Activated T-helper 1 cell treated with Interleukin-2 at 50 U/mL for 16 hours (primary cell): ENCODE results near the gene IDUA.
"Not testable (repeated sequence)": the region's sequence is repeated elsewhere in the genome, so short reads cannot be mapped to it uniquely, and the experiment has no call there.

ENCODE experiments used
- DNase-seq: peaks from one replicate; pipeline ENCODE4 v3.0.0-alpha.2; 2020; ENCODE audit warnings: low read depth

Gene IDUA

DNA sequence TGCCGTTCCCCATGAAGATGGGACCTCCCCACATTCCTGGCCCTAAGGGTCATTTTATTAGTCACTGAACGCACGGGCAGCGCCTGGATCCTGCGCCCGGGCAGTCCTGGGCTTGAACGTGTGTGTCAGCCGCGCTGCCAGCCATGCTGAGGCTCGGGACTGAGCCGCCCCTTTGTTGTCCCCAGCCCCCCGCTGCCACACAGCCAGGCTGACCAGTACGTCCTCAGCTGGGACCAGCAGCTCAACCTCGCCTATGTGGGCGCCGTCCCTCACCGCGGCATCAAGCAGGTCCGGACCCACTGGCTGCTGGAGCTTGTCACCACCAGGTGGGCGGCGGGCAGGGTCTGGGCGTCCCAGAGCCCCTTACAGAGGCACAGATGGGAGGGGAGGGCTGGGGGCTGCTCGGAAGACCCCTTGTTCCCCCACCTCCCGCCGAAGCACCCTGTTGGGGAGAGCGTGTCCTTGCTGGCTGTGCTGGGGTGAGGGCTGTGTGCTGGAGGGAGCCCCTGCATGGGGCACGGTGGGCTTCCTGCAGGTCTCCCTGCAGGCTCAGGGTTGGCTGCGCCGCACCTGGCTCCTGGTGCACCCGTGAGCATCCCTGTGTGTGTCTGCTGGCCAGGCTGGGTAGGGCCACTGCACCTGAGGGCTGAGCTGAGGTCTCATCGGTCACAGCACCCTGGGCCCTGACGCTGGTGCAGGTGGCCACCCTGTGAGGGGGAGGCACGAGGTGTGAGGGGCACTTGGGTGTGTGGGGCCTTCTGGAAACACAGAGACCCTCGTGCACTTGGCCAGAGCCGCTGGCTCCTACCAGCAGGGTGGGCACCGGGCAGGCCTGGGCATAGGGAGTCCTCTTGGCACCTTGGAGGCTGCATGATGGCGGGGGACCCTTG, 1.0 kb downstream of the IDUA start:
- no peak for DNase-seq

DNA sequence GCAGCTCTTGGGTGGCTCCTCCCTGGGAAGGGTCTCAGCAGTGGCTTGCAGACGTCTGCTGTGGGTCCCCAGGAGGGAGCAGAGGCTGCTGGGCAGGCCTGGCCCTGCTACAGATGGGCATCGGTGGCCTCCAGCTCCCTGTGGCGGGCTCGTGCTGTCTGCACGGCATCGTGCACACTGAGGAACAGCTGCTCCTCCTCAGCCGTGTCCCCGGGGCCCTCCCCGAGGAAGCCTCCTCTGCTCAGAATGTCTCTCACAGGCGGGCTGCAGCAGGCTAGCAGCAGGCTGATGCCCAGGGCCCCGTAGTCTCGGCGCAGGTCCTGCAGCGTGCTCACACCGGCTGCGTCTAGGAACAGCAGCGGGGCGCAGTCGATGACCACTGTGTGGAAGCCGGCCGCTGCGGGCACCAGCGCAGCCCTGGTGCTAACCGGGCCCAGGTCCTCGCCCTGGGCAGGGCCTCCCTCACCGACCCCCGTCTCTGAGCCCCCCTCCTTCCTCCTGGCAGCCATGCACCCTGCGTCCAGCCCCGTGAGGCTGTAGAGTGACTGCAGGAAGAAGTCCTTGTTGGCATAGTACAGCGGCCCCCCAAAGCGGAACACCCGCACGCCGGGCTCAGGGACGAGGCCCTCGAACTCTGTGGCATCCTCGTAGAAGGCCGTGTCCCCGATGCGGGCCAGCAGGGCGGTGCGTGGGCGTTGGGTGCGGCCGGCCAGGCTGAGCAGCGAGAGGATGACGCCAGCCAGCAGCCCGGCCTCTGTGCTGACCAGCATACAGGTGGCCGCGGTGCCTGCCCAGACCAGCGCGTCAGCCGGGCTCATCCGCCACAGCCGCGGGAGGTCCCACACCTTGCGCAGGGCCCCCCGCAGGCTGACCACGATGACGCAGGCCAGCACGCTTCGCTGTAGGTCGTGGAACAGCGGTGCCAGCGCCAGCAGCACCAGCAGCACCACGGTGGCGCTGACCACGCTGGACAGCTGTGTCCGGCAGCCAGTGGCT, 2.2 kb downstream of the IDUA start:
- DNase-seq = no peak

DNA sequence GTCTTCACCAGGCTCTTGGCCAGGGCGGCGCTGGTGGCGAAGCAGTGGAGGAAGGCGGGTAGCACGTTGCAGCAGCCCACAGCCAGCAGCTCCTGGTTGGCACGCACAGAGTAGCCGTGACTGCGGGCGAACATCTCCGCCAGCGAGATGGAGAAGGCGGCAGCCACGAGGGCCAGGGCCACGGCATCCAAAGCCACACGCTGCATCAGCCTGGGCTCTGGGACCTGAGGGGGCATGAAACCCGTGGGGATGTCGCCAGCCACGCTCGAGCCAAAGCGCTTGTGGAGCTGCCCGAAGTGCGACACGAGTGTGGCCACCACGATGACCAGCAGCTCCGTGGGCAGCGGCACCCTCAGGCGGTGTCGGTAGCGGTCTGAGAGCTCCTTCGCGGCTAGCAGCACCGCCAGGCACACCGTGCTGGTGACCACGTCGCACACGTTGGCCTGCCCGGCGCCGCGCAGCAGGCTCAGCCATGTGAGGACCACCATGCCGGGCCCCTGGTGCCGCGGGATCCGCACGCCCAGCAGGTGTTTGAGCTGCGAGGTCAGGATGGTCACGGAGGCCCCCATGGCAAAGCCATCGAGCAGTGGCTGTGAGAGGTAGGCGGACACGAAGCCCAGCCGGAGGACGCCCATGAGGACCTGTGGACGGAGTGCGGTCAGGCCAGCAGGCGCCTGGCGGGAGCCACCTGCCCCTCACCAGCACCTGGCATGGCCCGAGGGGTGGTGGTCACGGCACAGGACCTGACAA, 3.1 kb downstream of the IDUA start:
- DNase-seq = no peak

DNA sequence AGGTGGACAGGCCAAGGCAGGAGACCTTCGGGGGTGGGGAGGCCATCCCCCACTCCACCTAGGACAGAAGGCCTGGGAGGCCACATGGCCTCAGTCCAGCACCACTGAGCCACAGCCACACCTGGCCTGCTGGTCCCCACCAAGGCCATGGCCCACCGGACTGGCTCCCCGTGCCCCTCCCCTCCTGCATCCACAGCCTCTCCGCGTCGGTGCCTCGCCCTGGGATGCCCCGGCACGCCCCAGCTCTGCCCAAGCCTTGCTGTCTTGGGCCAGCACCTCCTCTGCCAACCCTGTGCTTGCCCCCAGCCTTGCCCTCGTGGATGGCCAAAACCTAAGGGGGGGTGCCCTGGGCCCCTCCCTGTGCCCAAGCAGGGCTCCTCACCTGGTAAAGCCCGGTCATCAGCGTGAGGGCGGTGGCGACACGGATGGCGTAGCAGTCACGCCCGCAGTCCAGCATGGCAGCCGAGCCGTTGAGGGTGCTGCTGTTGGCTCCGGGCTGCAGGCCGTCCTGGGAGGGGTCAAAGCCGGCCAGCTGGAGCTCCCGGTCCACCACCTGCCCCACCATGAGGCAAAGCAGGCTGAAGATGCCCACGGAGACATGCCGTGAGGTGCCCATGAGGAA, 4.0 kb downstream of the IDUA start:
- no peak for DNase-seq

DNA sequence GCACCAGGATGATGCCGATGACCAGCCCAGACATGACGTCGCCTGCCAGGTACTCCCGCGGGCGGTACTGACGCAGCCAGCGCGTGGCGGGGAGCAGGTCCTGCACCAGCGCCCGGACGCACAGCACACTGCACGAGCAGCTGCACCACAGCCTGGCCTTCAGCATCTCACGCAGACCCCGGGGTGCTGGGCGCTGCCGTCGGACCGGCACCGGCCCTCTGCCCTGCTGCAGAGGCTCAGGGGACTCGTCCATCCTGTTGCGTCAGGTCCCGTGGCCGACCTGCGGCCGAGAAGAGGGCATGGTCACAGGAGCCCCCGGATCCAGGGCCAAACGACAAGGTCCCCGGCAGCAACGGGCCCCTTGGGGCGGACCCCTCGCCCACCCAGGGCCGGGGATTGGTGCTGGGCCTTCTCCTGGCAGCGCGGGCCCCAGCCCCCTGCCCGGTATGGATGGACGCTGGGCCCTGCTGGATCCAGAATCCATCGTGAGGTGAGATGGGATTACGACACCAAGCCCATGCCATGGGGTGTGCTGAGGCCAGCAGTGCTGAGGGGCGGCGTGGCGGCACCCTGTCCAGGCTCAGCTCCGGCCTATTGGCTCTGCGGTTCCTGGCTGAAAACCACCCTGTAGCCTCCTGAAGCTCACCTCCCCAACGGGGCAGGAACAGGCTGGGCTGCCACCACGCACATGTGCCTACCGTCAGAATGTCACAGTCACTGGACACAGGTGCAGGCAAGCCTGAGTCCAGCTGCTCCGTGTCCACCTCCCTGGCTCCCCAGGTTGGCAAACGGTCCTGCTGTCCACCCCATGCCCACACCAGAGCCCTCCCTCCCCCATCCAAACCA, 4.8 kb downstream of the IDUA start:
- no peak for DNase-seq

DNA sequence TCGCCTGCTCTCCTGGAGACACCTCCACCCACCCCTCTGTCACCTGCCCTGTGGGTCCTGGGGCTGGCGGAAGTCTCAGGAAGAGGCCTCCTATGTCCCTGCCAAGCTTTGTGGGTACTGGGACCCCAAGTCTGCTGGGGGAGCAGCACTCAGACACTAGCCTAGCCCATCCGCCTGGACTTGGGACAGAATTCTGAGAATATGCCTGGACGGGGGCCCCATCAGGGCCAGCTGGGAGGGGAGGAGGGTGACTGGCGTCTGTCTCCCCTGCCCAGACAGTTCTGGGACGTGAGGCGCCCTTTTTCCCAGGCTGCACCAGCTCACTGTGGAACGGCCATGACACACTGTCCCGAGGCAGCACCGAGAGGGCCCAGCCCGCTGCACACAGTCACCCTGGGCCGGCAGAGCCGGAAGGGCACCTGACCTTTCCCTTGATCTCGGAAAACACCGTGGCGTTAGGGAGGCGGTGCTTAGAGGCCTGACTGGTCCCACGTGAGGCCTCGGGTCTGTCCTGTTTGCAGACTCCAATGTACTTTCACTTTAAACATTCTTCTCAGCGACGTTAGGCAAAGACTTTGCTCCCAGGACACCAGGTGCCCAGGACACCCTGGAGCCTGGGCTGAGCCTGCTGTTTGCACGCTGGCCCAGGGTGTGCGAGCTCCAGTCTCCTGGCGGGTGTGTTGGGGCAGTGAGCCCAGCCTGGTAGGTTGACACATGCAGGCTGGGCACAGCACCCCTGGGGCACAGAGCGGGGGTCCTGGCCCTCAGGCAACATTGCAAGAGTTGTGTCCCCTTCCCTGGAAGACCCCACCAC, 5.7 kb downstream of the IDUA start:
- DNase-seq = no peak

DNA sequence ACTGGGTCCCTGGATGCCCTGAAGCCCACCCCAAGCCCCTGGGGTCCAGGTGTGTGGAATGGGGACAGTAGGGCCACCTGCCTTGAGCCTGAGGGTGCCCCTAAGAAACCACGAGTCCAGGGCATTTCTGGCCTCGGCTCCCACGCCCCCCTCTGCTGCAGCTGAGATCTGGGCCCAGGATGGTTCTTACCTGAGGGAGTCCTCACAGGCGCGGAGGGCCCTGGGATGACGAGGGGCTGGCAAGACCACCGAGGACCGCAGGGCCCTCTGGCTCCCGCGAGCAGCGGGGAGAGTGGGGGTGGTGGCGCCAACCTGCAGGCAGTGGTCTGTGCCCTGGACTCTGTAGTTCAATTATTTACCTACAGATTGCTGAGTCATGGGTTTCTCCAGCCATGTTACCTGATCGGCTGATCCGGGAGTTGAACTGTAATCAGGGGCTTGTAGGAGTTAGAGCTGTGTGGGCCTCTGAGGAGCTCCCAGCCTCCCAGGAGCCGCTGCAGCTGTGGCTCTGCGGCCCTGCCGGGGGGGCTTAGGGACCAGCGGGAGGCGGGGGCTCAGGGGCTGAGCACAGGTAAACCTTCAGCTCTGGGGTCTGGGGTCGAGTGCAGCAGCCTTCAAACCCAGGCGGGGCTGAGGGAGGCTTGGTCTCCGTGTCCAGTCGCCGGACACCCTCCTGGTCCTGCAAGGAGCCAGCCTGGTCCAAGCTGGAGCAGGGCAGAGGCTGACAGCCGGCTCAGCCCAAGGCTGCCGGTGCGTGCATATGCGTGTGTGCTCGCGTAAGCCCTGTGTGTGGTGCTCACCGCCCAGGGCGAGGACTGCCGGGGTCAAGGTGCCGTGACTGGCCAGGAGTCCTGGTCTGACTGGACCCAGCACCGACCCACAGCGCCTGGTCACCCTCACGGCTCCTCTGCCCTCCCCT, 6.5 kb downstream of the IDUA start, which contains the start of gene SLC26A1:
SLC26A1 (minus strand) TSS at position 294 of the 919 bp plus-strand sequence. CDS start 1,701 bp downstream, outside the sequence.
- no peak for DNase-seq

DNA sequence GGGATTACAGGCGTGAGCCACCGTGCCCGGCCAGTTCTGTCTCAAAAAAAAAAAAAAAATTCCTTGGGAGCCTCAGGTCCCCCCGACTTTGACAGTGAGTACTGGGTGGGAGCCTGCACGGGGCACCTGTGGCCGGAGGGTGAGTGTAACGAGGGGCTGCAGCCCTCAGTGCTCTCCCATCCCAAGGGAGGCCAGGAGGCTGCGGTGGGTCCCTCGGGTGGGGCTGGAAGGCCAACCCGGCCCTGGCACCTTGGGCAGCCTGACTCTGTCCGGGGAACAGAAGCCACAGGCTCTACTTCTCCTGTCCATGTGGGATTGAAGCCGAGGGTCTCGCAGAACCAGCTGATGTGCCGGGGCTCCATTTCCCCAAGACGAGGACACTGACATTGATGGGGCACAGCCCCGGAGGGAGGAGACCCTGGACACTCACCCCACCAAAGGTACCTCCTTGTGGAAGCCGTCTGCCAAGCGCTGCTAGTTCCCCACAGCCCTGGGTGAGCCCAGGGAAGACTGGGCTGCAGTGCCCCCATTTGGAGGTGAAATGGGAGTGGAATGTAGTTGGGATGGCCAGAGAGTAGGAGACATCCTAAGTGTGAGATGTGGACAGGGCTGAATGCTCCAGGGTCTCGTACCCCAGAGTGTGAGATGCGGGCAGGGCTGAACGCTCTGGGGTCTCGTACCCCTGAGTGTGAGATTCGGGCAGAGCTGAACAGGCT, 8.6 kb downstream of the IDUA start:
- no peak for DNase-seq

DNA sequence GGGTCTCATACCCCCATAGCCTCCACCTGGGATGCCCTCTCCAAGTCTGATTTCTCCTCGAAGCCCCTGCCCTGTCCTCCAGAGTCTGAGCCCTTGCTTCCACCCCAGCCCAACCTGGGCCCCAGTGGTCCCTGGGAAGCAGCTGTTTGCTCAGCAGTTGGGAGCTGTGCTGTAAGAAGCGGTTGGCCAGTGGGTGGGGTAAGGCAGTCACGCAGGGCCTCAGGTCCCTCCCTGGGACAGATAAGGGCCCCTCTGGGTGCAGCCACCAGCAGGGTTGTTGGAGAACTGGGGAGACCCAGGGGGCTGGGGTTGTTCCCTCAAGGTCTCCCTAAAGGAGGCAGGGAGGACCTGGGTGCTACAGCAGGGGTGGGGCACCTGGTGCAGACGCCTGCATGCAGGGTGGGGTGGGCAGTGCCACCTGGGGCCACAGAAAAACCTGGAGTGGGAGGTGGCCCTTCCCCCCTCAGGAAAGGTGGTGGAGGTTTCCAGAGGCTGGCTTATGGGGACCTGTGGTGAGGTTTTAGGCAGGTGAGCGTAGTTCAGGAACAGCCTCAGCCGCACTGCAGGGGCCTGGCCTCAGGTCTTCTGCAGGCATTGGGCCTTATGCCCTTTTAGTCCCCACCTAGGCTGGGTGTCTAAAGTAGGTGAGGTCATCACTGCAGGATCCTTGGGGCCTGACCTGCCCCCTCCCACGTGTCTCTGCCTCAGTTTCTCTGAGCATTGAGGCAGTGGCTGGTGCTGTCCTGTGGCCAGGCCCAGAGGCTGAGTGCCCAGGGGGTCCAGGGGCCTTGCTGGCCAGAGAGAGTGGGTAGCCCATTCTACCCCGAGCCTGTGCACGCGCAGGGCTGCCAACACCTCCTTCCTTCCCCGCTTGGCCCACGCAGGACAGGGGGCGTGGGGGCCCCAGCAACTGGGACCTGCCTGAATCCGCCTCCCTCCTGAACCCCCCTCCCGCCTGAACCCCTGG, 9.5 kb downstream of the IDUA start:
- DNase-seq = no peak

DNA sequence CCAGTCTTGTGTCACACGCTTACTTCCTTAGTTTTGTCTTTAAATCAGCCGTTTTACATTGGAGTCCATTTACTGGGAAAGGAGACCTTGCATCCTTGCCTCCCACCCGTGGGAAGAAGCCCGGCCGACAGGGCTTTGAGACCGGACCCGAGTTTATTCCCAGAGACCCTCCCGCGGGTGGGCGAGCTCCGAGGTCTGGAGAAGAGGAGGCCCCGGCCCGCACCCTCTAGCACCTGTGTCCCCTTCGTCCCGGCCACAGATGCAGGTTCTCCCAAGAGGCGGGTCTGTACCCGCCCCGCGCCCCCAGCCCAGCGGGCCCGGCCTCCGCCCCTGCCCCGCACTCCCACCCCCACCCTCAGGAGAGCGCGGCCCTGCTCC, 10.1 kb downstream of the IDUA start:
- DNase-seq = no peak

DNA sequence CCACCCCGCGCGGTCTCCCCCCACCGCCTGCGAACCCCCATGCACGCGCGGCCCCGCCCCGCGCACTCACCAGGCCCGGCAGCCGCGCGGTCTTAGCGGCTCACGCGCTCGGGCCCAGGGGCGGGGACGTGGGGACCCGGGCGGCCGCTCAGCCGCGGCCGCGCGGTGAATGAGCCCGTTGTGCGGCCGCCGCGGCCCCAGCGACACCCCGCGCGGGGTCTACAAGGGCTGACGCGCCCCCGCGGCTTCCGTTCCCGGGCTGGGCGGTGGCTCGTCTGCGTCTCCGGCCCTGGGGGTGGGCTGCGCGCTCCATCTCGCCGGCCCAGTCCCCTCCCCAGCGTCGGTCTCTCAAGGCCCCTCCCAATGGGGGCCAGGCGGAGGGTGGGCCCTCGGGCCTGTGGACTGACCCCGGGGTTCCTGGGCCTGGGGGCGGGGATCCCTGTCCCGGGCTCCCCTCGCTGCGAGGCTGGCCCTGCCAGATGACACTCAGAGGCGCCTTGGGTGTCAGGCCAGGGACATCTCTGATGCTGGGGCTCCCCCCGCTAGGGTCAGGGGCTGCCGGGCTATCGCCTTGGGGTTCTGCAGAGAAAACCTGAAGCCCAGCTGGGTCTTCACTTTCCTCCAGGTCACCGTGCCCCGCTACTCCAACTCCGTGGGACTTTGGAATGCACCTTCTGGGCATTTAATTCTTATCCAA, 10.7 kb downstream of the IDUA start:
- no peak for DNase-seq

DNA sequence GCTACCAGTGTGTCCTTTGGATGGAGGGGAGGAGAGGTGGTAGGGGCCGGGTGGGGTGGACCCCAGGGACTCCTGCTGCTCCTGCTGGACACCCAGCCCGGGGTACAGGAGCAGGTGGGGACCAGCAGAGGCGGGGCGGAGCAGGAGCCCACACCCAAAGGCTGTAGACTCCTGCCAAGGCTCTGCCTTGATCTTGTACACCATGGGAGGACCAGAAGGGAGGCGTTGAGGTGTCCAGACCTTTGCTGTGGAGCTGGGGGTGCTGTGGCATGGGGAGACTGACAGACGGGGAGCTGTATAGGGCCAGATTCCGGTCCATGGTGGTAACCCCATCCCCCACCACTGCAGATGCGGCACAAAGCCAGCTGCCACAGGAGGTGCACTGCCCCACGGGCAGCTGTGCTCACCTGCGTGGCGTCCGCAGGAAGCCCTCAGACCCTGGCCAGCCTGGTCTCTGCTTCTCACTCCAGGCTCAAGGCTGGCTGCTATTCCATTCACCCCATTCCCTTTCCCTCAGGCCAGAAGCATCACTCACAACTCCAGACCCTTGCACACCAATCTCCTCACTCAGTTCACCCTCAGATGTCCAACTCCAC, 11.3 kb downstream of the IDUA start:
- no peak for DNase-seq

DNA sequence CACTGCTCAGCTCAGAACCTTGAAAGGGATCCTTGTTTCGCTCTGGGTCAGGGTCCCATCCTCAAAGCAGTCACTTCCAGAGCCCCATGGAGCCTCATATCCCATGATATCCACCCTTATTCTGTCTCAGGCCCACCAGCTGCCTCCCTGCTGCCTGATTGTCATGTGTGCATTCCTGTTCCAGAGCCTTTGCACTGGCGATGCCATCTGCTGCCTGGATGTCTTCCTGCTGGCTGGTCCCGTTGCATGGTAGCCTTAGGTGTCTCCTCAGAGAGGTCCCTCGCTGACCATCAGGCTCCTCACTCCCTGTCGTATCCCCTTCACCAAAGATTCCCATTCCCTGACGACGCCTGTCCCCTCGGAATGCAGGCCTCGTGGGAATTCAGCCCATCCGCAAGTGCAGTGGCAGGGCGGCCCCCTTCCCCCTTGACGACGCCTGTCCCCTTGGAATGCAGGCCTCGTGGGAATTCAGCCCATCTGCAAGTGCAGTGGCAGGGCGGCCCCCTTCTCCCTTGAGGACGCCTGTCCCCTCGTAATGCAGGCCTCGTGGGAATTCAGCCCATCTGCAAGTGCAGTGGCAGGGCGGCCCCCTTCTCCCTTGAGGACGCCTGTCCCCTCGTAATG, 12.5 kb downstream of the IDUA start:
- DNase-seq = not testable (repeated sequence)

DNA sequence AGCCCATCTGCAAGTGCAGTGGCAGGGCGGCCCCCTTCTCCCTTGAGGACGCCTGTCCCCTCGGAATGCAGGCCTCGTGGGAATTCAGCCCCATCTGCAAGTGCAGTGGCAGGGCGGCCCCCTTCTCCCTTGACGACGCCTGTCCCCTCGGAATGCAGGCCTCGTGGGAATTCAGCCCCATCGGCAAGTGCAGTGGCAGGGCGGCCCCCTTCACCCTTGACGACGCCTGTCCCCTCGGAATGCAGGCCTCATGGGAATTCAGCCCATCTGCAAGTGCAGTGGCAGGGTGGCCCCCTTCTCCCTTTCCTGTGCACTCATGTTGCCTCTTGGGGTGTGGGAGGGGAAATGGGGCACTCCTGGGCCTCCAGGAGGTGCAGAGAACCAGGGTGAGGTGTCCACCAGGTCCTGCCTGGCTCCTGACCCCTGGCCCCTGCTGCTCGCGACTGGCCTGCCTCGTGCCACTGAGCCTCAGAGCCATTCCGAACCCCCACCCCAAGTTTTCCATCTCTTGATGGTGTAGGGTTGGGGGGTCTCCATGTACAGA, 13.1 kb downstream of the IDUA start:
- DNase-seq = no peak

DNA sequence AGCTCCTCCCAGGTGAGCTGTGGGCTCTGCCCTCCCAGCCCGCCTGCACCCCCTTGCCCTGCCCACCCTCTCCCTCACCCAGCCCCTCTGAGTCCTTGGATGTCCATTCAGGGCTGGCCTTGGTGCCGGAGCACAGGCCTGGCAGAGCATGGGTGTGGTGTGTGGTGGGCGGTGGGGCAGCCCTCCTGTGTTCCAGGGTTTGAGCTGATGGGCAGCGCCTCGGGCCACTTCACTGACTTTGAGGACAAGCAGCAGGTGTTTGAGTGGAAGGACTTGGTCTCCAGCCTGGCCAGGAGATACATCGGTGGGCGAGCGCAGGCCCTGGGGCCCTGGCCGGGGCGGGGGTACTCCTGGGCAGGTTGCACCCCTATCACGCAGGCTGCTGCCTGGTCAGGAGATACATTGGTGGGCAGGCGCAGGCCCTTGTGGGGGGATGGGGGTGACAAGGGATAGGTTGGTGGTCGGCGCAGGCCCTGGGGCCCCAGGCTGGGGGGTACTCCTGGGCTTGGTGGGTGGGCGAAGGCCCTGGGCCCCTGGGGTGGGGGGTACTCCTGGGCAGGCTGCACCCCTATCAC, 13.9 kb downstream of the IDUA start:
- DNase-seq = no peak
